ENCODE results near the gene STK17A. TPM values are rescaled to one million over a fixed set of nuclear protein-coding genes. Genes with fewer than 3 reads are reported as not detected.
"Not testable (repeated sequence)": the region's sequence is repeated elsewhere in the genome, so short reads cannot be mapped to it uniquely, and the experiment has no call there.

Gene STK17A
- total RNA-seq, 1 donor from 2014 or later, result 15.6 TPM

- no peaks in the 10 kb centered on the region for H3K27me3 ChIP-seq
- H2AFZ ChIP-seq (replicated peaks), result no peak overlapping the region
- no peaks in the 10 kb centered on the region for H4K20me1 ChIP-seq (ENCODE audit: low read depth)
- no peaks in the 10 kb centered on the region for H3K9me3 ChIP-seq (ENCODE audit: low read depth)
- no peaks in the 10 kb centered on the region for H3F3A ChIP-seq (ENCODE audit: low read depth)
- H3K4me1 ChIP-seq, result no peaks in the 10 kb centered on the region
- no peaks in the 10 kb centered on the region for H3K79me2 ChIP-seq (ENCODE audit: low read depth)
- no peak overlapping the region for H3K27ac ChIP-seq
- TF ChIP-seq EZH2 (IDR thresholded peaks at IDR 0.05) (no peak), CTCF (IDR thresholded peaks at IDR 0.05) (no peak), EZH2phosphoT487 (IDR thresholded peaks at IDR 0.05) (no peak)
- Mint-ChIP-seq H3K9me3 (no peaks in the 10 kb centered on the region), H3K27me3 (ENCODE audit: insufficient read depth, low read depth) (no peaks in the 10 kb centered on the region), H3K36me3 (no peaks in the 10 kb centered on the region), H3K4me1 (peaks cover 2% of the 10 kb centered on the region), H3K27ac (no peak overlapping the region), H3K4me3 (no peak overlapping the region)
- H3K9ac ChIP-seq, result no peak overlapping the region
- no peak overlapping the region for H3K4me3 ChIP-seq
- no peak for DNase-seq (ENCODE audit: low spot score)
- H3K4me2 ChIP-seq, result no peak overlapping the region
- H3K36me3 ChIP-seq, result no peaks in the 10 kb centered on the region
Observed at GRCh38 chr7:43570688-43571365, 12.1 kb upstream of the STK17A start.

- peaks cover 3% of the 10 kb centered on the region for H3K4me1 ChIP-seq
- H3K27me3 Mint-ChIP-seq (ENCODE audit: insufficient read depth, low read depth), result no peaks in the 10 kb centered on the region
- no peaks in the 10 kb centered on the region for H3K9me3 ChIP-seq (ENCODE audit: low read depth)
- H3K79me2 ChIP-seq (ENCODE audit: low read depth), result no peaks in the 10 kb centered on the region
- H3K9ac ChIP-seq, result no peak overlapping the region
- no peaks in the 10 kb centered on the region for H4K20me1 ChIP-seq (ENCODE audit: low read depth)
- no peaks in the 10 kb centered on the region for H3K27me3 ChIP-seq
- H3K4me3 Mint-ChIP-seq, result no peak overlapping the region
- H3K9me3 Mint-ChIP-seq, result no peaks in the 10 kb centered on the region
- H3K4me1 Mint-ChIP-seq, result peaks cover 2% of the 10 kb centered on the region
- H3F3A ChIP-seq (ENCODE audit: low read depth), result no peaks in the 10 kb centered on the region
- H3K4me2 ChIP-seq, result no peak overlapping the region
- H2AFZ ChIP-seq (replicated peaks), result no peak overlapping the region
- no peak for TF ChIP-seq CTCF (IDR thresholded peaks at IDR 0.05)
- no peak for TF ChIP-seq EZH2 (IDR thresholded peaks at IDR 0.05)
- TF ChIP-seq EZH2phosphoT487 (IDR thresholded peaks at IDR 0.05), result no peak
- H3K36me3 Mint-ChIP-seq, result no peaks in the 10 kb centered on the region
- H3K4me3 ChIP-seq, result no peak overlapping the region
- no peaks in the 10 kb centered on the region for H3K36me3 ChIP-seq
- H3K27ac ChIP-seq, result no peak overlapping the region
- H3K27ac Mint-ChIP-seq, result no peak overlapping the region
- no peak for DNase-seq (ENCODE audit: low spot score)
Observed at GRCh38 chr7:43572516-43573049, 10.3 kb upstream of the STK17A start.

- H4K20me1 ChIP-seq (ENCODE audit: low read depth); H3K4me2 ChIP-seq; H3K9me3 Mint-ChIP-seq; H3K4me3 ChIP-seq; H3K27ac ChIP-seq; H3K27ac Mint-ChIP-seq; H3K4me3 Mint-ChIP-seq; H2AFZ ChIP-seq (replicated peaks); H3F3A ChIP-seq (ENCODE audit: low read depth); H3K27me3 Mint-ChIP-seq (ENCODE audit: insufficient read depth, low read depth); H3K9me3 ChIP-seq (ENCODE audit: low read depth); H3K36me3 Mint-ChIP-seq; H3K36me3 ChIP-seq; H3K79me2 ChIP-seq (ENCODE audit: low read depth); H3K4me1 Mint-ChIP-seq; H3K27me3 ChIP-seq; H3K4me1 ChIP-seq; DNase-seq (ENCODE audit: low spot score); H3K9ac ChIP-seq: not testable (repeated sequence)
Observed at GRCh38 chr7:43573832-43574231, 9.1 kb upstream of the STK17A start.

- no peaks in the 10 kb centered on the region for H3K9me3 ChIP-seq (ENCODE audit: low read depth)
- no peaks in the 10 kb centered on the region for H3K4me1 Mint-ChIP-seq
- H3K27me3 ChIP-seq, result no peaks in the 10 kb centered on the region
- no peaks in the 10 kb centered on the region for H3K79me2 ChIP-seq (ENCODE audit: low read depth)
- H4K20me1 ChIP-seq (ENCODE audit: low read depth), result no peaks in the 10 kb centered on the region
- TF ChIP-seq EZH2phosphoT487 (IDR thresholded peaks at IDR 0.05) (no peak), CTCF (IDR thresholded peaks at IDR 0.05) (no peak), EZH2 (IDR thresholded peaks at IDR 0.05) (no peak)
- no peak overlapping the region for H3K27ac ChIP-seq
- no peak for DNase-seq (ENCODE audit: low spot score)
- no peaks in the 10 kb centered on the region for H3K36me3 Mint-ChIP-seq
- H3K4me3 Mint-ChIP-seq, result no peak overlapping the region
- no peak overlapping the region for H3K9ac ChIP-seq
- no peaks in the 10 kb centered on the region for H3F3A ChIP-seq (ENCODE audit: low read depth)
- H3K4me1 ChIP-seq, result peaks cover 3% of the 10 kb centered on the region
- no peak overlapping the region for H2AFZ ChIP-seq (replicated peaks)
- no peak overlapping the region for H3K27ac Mint-ChIP-seq
- H3K4me2 ChIP-seq, result no peak overlapping the region
- no peak overlapping the region for H3K4me3 ChIP-seq
- H3K9me3 Mint-ChIP-seq, result no peaks in the 10 kb centered on the region
- H3K36me3 ChIP-seq, result no peaks in the 10 kb centered on the region
- no peaks in the 10 kb centered on the region for H3K27me3 Mint-ChIP-seq (ENCODE audit: insufficient read depth, low read depth)
Observed at GRCh38 chr7:43575506-43575905, 7.4 kb upstream of the STK17A start.
